Measurements from ENCODE around the gene SAE1.
A peak's percentile ranks its signal among the peaks of the same experiment; 100 is the strongest.
"Not testable (repeated sequence)": the region's sequence is repeated elsewhere in the genome, so short reads cannot be mapped to it uniquely, and the experiment has no call there.

The SAE1 gene

GRCh38 chr19:47241919-47242577, 111.4 kb downstream of the SAE1 start:
- DNase-seq: no peak

GRCh38 chr19:47243364-47243775, 112.7 kb downstream of the SAE1 start:
- DNase-seq: no peak

DNA sequence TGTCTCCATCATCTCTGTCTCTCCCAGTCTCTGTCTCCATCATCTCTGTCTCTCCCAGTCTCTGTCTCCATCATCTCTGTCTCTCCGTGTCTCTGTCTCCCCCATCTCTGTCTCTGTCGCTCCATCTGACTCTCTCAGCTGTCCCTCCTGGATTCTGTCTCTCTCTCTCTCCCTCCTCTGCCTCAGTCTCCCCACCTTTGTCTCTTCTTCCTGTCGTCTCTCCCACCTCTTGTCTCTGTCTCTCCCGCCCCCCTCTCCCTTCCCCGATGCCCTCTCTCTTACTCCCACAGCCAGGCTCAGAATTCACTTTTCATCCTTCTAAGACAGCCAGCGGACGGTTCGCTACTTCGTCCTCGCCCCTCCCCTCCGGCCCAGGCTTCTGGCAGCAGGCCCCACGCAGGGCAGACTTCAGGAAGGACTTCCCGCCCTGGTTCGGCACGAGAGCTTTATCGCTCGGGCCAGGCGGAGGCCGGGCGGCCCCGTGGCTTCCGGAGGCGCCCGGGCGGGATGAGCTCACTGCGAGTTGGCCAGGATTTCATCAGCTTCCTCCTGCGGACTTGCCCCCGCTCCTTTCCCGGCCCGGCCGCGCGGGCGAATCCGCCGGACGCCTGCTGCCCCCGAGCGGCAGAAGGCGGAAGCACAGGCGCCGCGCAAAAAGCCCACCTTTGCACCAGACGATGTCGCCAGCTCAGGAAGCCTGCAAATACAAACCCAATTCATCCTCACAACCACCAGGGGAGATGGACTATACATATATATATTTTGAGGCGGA, 113.3 kb downstream of the SAE1 start:
- peak; percentile 86 to 90 for DNase-seq

- peak; percentile 52 to 56 for DNase-seq
Measured at GRCh38 chr19:47247308-47247990, 116.8 kb downstream of the SAE1 start.

DNA sequence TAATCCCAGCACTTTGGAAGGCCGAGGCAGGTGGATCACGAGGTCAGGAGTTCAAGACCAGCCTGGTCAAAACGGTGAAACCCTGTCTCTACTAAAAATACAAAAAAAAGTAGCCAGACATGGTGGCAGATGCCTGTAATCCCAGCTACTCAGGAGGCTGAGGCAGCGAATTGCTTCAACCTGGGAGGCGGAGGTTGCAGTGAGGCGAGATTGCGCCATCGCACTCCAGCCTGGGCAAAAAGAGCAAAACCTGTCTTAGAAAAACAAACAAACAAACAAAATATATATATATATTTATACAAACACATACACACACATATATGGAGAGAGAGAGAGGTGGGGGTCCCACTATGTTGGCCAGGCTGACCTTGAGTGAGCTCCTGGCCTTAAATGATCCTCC, 122.4 kb downstream of the SAE1 start:
- DNase-seq: not testable (repeated sequence)

DNA sequence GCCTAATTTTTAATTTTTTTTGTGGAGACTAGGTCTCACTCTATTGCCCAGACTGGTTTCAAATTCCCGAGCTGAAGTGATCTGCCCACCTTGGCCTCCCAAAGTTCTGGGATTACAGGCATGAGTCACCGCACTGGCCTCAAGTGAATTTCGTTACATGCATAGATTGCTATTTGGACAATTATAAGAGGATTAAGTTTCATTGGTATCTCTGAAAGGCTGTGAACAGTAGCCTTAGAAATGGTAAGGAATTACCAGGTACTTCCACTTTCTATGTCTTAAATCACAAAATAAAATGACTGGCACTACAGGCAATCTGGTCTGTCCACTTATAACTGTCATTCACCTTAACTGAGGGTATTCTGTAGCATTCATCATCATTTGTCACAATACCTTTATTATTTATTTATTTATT, 122.8 kb downstream of the SAE1 start:
- DNase-seq: no peak

GRCh38 chr19:47253970-47254369, 123.3 kb downstream of the SAE1 start:
- DNase-seq: no peak

DNA sequence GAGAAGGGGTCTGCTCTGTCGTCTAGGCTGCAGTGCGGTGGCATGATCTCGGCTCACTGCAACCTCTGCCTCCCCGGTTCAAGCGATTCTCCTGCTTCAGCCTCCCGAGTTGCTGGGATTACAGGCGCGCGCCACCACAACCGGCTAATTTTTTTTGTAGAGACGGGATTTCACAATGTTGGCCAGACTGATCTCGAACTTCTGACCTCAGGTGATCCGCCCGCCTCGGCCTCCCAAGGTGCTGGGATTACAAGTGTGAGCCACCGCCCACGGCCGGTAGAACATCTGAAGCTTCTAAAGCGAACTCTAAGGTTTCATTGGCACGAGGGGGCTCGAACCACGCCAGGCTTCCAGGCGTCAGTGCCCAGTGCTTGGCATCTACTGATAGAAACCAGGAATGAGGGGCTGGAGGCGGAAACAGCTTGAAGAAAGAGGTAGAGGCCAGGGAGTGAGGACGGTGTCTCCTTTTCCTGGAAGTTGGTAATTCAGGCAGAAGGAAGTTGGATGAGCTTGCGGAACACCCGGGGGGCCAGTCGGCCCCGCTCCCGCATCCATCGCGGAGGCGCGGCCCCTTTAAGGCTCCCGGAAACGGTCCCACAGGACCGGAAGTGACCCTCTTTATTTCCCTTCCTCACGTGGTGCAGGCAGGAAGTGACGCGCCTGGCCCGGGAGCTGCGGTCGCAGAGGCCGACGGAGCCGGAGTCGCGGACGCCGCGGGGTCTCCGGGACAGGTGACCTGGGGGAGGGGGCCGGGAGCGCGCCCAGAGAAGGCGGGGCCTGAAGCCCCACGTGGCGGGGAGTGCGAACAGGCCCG, 125.5 kb downstream of the SAE1 start, which contains the start of gene CCDC9:
CCDC9 (plus strand) TSS at position 647 of the 814 bp plus-strand sequence. CDS start 1,876 bp downstream, outside the sequence.
- DNase-seq: peak; percentile 95 to 97

DNA sequence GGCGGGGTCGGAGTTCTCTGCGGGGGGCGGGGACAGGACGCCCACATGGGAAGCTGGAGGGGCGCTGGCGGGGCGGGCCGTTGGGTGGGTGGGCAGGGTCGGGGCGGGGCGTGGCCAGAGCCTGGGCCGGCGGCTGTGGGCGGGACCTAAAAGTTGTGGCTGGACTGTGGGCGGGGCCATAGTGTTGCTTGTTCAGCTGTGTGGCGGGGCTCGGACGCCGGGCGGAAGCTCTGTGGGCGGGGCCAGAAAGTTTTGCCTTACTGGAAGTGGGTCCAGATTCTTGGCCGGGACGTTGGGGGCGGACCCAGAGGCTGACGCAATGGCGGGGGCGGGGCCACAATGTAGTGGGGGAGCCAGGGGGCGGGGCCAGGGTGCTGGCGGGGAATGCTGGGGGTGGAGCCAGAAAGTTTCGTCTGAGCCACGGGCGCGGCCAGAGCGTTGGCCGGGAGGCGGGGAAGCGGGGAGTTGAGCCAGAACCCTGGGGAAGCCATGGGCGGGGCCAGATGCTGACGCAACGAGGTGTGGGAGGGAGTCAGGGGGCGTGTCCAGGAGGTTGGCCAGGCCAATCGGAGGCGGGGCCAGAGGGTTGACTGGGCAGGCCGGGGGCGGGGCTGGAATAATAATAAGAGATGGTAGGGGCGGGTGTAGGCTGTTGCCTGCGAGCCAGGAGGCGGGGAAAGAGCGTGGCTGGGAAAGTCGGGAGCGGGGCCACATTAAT, 126.2 kb downstream of the SAE1 start:
- DNase-seq: peak; percentile 98 to 99

DNA sequence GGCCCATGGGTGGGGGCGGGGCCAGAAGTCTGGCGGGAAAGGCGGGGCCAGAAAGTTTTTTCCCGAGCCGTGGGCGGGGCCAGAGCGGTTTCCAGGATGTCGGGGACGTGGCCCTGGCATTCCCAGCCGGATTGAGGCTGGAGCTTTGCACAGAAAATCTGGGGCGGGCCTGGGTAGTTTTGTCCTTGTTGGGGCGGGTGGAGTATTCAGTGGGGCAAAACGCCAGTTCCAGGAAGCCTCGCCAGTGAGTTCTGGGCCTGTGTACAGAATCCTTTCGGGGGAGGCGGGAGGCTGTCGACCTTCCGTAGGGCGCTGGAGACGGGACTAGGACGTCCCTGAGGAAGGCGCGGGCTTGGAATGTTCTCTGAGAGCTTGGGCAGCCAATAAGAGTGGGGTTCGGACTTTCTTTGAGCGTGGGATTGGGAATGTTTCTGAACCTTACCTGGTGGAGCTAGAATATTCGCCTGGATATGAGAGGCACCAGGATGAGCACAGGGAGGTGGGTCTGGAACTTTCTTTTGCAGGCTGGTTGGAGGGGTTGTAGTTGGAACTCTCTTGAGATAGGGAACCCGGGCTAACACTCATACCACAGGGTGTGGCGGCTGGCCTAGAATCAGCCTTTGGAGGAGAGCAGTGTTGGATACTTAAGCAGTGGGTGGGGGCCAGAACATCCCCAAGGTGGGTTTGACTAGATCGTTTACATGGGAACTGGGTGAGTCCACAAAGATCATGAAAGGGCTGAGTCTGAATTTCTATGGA, 127.0 kb downstream of the SAE1 start:
- no peak for DNase-seq

DNA sequence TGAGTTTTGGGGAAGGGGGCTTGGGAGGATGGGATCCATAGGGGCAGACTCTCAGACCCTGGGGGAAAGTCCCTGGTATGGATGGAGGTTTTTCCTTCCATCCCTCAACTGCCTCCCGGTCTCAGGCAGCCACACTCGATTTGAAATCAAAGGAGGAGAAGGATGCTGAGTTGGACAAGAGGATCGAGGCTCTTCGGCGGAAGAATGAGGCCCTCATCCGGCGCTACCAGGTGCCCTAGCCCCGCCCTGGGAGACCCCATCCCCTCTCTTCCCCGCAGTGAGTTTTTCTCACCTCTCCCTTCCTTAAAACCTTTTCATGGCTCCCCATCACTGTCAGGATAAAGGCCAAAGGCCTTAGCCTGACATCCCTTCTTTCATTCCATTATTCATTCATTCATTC, 127.8 kb downstream of the SAE1 start:
- DNase-seq: no peak

GRCh38 chr19:47258895-47259555, 128.4 kb downstream of the SAE1 start:
- no peak for DNase-seq
